Naive thymus-derived CD8-positive, alpha-beta T cell (primary cell): Measurements from ENCODE around the gene PANX3. TPM values are rescaled to one million over a fixed set of nuclear protein-coding genes. Genes with fewer than 3 reads are reported as not detected.

Experiments used
- ATAC-seq, 2 donors: fragments of 150-1000 bp; cut with Tn5 transposase in 1 of 2; sonication (Bioruptor Pico), chemical (Tn5 transposase) in 1 of 2; 1 replicate in 1 of 2; 2 replicates in 1 of 2; pipeline ENCODE4 v1.10.0; 2021; ENCODE audit warnings: mild to moderate bottlenecking in 2 of 2, moderate library complexity in 2 of 2
- POLR2A ChIA-PET: fragments of 350-600 bp; sonication (Branson Sonifier 250); formaldehyde crosslinking; loops from one replicate; lab custom pipeline; 2021; ENCODE audit warnings: antibody characterized with exemption; lab: Charles Lee
- DNase-seq, 10 donors: peaks; one replicate each; pipeline versions ENCODE4 v3.0.0 to v3.0.0-alpha.2; 2020 to 2022
- H3K27ac Mint-ChIP-seq, 10 donors: one replicate each; pipeline ENCODE4 v1.8.0; 2020 to 2022; ENCODE audit warnings: mild to moderate bottlenecking in 10 of 10, mixed read lengths in 10 of 10, moderate library complexity in 4 of 10, inconsistent platforms in 1 of 10
- H3K27me3 Mint-ChIP-seq, 5 donors: one replicate each; pipeline ENCODE4 v1.8.0; 2021 to 2022; ENCODE audit warnings: mixed read lengths in 5 of 5
- H3K36me3 Mint-ChIP-seq, 3 donors: one replicate each; pipeline ENCODE4 v1.8.0; 2020 to 2022; ENCODE audit warnings: mixed read lengths in 3 of 3, mild to moderate bottlenecking in 2 of 3, inconsistent platforms in 1 of 3
- H3K4me1 Mint-ChIP-seq, 4 donors: one replicate each; pipeline ENCODE4 v1.8.0; 2021 to 2022; ENCODE audit warnings: mixed read lengths in 4 of 4
- H3K4me3 Mint-ChIP-seq, 10 donors: one replicate each; pipeline ENCODE4 v1.8.0; 2020 to 2022; ENCODE audit warnings: mild to moderate bottlenecking in 10 of 10, mixed read lengths in 10 of 10, moderate library complexity in 6 of 10, inconsistent platforms in 1 of 10
- H3K9me3 Mint-ChIP-seq, 9 donors: one replicate each; pipeline ENCODE4 v1.8.0; 2020 to 2022; ENCODE audit warnings: mixed read lengths in 9 of 9, mild to moderate bottlenecking in 3 of 9, inconsistent platforms in 1 of 9, moderate library complexity in 1 of 9
- polyA plus RNA-seq, 3 donors: library from polyadenylated mRNA; unstranded; fragments of 300-500 nt; fragmentation: Illumina TruSeq; gene quantifications; one replicate each; pipeline ENCODE4 v1.2.3, GENCODE V29; 2021
- total RNA-seq, 8 experiments: library from RNA in 2 of 8; stranded (reverse) in 2 of 8; gene quantifications; one replicate each; pipeline ENCODE4 v1.2.3 and lab custom pipeline; 2021 to 2026

Gene PANX3, protein sequence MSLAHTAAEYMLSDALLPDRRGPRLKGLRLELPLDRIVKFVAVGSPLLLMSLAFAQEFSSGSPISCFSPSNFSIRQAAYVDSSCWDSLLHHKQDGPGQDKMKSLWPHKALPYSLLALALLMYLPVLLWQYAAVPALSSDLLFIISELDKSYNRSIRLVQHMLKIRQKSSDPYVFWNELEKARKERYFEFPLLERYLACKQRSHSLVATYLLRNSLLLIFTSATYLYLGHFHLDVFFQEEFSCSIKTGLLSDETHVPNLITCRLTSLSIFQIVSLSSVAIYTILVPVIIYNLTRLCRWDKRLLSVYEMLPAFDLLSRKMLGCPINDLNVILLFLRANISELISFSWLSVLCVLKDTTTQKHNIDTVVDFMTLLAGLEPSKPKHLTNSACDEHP
- total RNA-seq (not detected), polyA plus RNA-seq (not detected), total RNA-seq (lab: John Stamatoyannopoulos, UW) (0 reads per million in 6 experiments)

DNA sequence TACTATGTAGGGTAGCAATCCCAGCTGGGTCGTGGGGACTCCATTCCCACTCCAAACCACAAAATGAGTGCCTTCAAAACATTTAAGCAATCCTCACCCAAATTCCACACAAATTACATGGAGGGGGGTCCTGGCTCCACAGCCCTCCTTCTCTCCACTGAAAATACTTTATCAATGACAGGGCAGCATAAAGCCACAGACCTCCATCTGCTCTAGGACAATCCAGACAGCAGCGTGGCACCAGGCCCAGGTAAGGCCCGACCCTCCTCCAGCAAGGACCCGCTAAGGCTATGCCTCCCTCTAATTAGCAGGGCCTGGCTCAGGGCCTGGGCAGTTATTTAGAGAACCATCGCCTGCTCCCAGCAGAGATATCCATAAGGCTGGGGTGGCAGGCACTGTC lies at the start of gene PANX3:
PANX3 (plus strand) TSS at position 365 of the 400 bp plus-strand sequence. CDS start 129 bp downstream, outside the sequence.
- POLR2A ChIA-PET: no interaction called here
- Mint-ChIP-seq H3K27me3 (peaks cover 0 to 5% (median 0%) of the 10 kb centered on the region in 5 donors), H3K36me3 (no peaks in the 10 kb centered on the region), H3K27ac (peak within 1 kb of the TSS in 8 of 10 donors; percentile 21 to 89 (median 64)), H3K9me3 (no peaks in the 10 kb centered on the region), H3K4me1 (peaks cover 4 to 17% (median 10%) of the 10 kb centered on the region in 4 donors), H3K4me3 (peak within 1 kb of the TSS in 4 of 10 donors; percentile 33 to 55 (median 48))
- ATAC-seq (no peak), DNase-seq (no peak)

GRCh38 chr11:124569697-124570096 lies 41.5 kb upstream of the PANX3 start, which contains the start of gene OR8A1:
OR8A1 (plus strand) TSS chr11:124569997; CDS start chr11:124570120, 123 bp downstream.
- peaks cover 5 to 34% (median 22%) of the 10 kb centered on the region in 5 donors for H3K27me3 Mint-ChIP-seq
- H3K9me3 Mint-ChIP-seq: no peaks in the 10 kb centered on the region
- POLR2A ChIA-PET: no interaction called here
- DNase-seq: no peak
- no peaks in the 10 kb centered on the region for H3K4me1 Mint-ChIP-seq
- H3K27ac Mint-ChIP-seq: no peak within 1 kb of the TSS
- ATAC-seq: no peak
- no peak within 1 kb of the TSS for H3K4me3 Mint-ChIP-seq
- no peaks in the 10 kb centered on the region for H3K36me3 Mint-ChIP-seq

GRCh38 chr11:124570160-124570559 lies 41.1 kb upstream of the PANX3 start:
- Mint-ChIP-seq H3K27ac (no peak overlapping the region), H3K27me3 (peaks cover 7 to 36% (median 19%) of the 10 kb centered on the region in 5 donors), H3K4me3 (no peak overlapping the region), H3K4me1 (no peaks in the 10 kb centered on the region), H3K36me3 (no peaks in the 10 kb centered on the region), H3K9me3 (no peaks in the 10 kb centered on the region)
- DNase-seq (no peak), ATAC-seq (no peak)
- POLR2A ChIA-PET: no interaction called here

DNA sequence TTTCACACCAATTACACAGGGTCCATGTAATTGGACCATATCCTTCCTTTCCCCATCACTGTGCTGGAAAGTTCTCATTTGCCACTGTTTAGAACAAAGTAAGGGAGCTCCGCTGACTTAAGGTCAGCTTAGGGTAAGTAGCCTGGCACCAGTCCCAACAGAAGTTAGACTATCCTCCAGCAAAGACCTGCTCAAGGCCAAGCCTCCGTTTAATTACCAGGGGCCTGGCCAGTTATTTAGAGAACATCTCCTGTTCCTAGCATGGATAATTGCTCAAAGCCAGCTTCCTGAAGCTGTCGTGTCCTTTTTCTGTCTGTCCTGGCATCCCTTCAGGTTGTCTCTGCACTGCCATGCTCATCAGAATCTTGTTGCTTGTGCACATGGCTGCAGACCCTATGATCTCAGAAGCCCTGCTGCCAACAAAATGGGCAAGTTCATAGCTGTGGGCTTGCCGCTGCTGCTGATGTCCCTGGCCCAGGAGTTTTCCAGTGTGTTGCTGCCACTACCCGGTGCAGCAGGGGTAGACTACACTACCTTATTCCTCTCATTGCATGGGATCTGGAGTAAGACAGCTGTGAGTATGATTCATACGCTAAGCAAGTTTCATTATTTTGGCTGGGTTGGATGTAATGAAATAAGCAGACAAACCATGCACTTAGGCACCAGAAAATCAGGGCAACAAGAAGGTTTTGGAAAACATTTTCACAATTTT lies 33.4 kb upstream of the PANX3 start:
- POLR2A ChIA-PET: no interaction called here
- Mint-ChIP-seq H3K4me1 (no peaks in the 10 kb centered on the region), H3K9me3 (no peaks in the 10 kb centered on the region), H3K36me3 (no peaks in the 10 kb centered on the region), H3K4me3 (no peak overlapping the region), H3K27ac (no peak overlapping the region), H3K27me3 (peaks cover 0 to 28% (median 4%) of the 10 kb centered on the region in 5 donors)
- ATAC-seq (no peak), DNase-seq (no peak)

DNA sequence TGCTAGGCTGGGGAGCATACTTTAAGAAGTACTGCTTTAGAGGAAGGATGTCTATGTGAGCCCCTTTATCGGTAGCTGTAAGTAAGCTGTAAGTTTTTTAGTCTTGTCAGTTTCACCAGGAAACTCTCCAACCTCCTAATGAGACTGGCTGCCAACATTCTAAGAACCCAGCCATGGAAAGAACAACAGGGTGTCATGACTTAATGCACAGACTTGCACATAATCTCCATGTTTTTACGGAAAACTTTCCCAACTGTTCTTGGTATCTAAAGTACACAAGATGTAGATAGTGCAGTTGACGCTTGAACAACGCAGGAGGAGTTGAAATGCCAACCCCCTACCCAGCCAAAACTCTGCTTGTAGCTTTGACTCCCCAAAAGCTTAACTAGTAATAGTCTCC lies 32.5 kb upstream of the PANX3 start:
- H3K4me1 Mint-ChIP-seq: no peaks in the 10 kb centered on the region
- H3K9me3 Mint-ChIP-seq: no peaks in the 10 kb centered on the region
- H3K27ac Mint-ChIP-seq: no peak overlapping the region
- DNase-seq (no peak), ATAC-seq (no peak)
- POLR2A ChIA-PET: no interaction called here
- H3K36me3 Mint-ChIP-seq: no peaks in the 10 kb centered on the region
- H3K27me3 Mint-ChIP-seq: peaks cover 0 to 21% (median 4%) of the 10 kb centered on the region in 5 donors
- H3K4me3 Mint-ChIP-seq: no peak overlapping the region

GRCh38 chr11:124581817-124582216 lies 29.4 kb upstream of the PANX3 start:
- no peaks in the 10 kb centered on the region for H3K36me3 Mint-ChIP-seq
- no peak overlapping the region for H3K4me3 Mint-ChIP-seq
- no peak for ATAC-seq
- DNase-seq: no peak
- no peak overlapping the region for H3K27ac Mint-ChIP-seq
- peaks cover 4 to 10% (median 6%) of the 10 kb centered on the region in 5 donors for H3K27me3 Mint-ChIP-seq
- POLR2A ChIA-PET: no interaction called here
- H3K4me1 Mint-ChIP-seq: no peaks in the 10 kb centered on the region
- no peaks in the 10 kb centered on the region for H3K9me3 Mint-ChIP-seq

GRCh38 chr11:124582565-124582964 lies 28.7 kb upstream of the PANX3 start:
- no peaks in the 10 kb centered on the region for H3K4me1 Mint-ChIP-seq
- ATAC-seq (no peak), DNase-seq (no peak)
- H3K9me3 Mint-ChIP-seq: no peaks in the 10 kb centered on the region
- peaks cover 5 to 17% (median 10%) of the 10 kb centered on the region in 5 donors for H3K27me3 Mint-ChIP-seq
- no peak overlapping the region for H3K4me3 Mint-ChIP-seq
- POLR2A ChIA-PET: no interaction called here
- no peaks in the 10 kb centered on the region for H3K36me3 Mint-ChIP-seq
- H3K27ac Mint-ChIP-seq: no peak overlapping the region

DNA sequence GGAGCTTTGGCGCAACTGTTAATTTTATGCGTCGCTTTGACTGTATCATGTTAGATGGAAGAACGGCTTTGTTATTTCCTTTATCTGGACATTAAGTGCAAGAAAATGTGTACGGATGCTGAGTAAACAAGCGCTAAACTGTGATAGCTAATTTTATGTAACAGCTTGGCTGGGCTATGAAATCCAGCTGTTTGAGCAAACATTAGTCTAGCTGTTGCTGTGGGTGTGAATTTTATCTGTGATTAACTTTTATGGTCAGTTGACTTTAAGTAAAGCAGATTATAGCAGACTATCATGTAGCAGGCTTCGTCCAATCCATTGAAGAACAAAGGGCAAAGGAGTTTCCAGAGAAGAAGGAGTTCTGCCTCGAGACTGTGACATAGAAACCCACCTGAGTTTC lies 27.4 kb upstream of the PANX3 start:
- Mint-ChIP-seq H3K4me3 (no peak overlapping the region), H3K9me3 (no peaks in the 10 kb centered on the region), H3K4me1 (no peaks in the 10 kb centered on the region), H3K27me3 (peaks cover 12 to 28% (median 17%) of the 10 kb centered on the region in 5 donors), H3K36me3 (no peaks in the 10 kb centered on the region), H3K27ac (no peak overlapping the region)
- DNase-seq: no peak
- POLR2A ChIA-PET: interaction anchor here (0.6 kb wide), 1 partner anchor 270 kb away, joined by 3 read pairs; no protein-coding TSS in a partner anchor
- no peak for ATAC-seq

DNA sequence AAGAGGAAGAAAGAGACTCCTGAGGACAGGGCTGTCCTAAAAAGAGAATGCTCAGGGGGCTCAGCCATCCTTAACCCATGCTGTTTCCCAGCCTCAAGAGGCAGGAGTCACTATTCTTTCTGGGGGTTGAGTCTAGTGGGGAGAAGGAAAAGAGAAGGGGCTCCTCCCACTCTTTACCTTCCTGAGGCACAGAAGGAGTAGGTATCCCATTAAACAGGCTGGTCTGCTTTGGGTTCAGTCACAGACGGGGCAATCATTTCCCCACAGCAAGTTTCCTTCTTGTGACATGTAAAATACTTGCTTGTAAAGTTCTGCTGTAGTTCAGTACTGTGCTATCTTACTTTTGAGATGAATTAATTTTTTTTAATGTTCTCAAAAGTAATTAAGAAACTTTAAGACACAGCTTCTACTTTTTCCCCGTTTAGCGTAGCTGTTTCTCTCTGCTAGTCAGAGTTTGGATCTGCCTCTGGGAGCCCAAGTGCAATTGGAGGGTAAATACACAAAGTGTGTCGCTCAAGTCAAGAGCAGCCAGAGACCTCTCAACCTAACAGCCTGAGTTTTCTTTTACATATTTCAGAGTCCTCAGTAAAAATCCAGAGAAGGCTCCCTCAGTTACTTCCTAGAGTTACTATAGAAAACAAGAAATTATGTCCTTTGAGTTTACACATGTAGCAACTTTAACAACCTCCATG lies 26.4 kb upstream of the PANX3 start:
- H3K27ac Mint-ChIP-seq: no peak overlapping the region
- ATAC-seq: no peak
- H3K9me3 Mint-ChIP-seq: no peaks in the 10 kb centered on the region
- H3K36me3 Mint-ChIP-seq: no peaks in the 10 kb centered on the region
- no peak for DNase-seq
- POLR2A ChIA-PET: no interaction called here
- no peak overlapping the region for H3K4me3 Mint-ChIP-seq
- no peaks in the 10 kb centered on the region for H3K4me1 Mint-ChIP-seq
- peaks cover 11 to 34% (median 17%) of the 10 kb centered on the region in 5 donors for H3K27me3 Mint-ChIP-seq

DNA sequence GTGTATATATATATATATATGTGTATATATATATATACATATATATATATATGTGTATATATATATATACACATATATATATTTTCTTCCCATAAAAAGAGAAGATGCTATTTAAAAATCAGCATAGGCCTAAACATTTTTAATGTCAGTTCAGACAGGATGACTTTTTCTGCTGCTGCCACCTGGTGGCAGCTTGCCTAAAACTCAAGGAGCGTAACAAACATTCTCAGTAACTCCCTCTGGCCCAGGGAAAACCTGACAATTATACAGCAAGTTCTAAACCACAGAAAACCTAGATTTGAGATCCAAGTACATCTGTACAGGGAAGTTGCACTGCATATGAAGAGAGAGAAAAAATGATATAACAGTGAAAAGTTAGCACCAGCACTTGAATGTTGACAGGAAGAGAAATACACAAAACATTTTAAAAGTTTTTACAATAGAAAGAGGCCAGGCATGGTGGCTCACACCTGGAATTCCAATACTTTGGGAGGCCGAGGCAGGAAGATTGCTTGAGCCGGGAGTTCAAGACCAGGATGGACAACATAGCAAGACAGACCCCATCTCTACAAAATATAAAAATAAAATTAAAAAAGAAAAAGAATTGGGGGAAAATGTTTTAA lies 24.9 kb upstream of the PANX3 start:
- POLR2A ChIA-PET: no interaction called here
- Mint-ChIP-seq H3K36me3 (no peaks in the 10 kb centered on the region), H3K4me3 (no peak overlapping the region), H3K9me3 (no peaks in the 10 kb centered on the region), H3K27ac (peak overlapping the region in 1 of 10 donors; percentile 16), H3K27me3 (peaks cover 12 to 34% (median 16%) of the 10 kb centered on the region in 5 donors), H3K4me1 (no peaks in the 10 kb centered on the region)
- DNase-seq (peak in 8 of 10 donors; percentile 3 to 39 (median 22)), ATAC-seq (no peak)

- ATAC-seq (no peak), DNase-seq (no peak)
- Mint-ChIP-seq H3K27ac (no peak overlapping the region), H3K9me3 (no peaks in the 10 kb centered on the region), H3K27me3 (peaks cover 13 to 44% (median 19%) of the 10 kb centered on the region in 5 donors), H3K36me3 (no peaks in the 10 kb centered on the region), H3K4me3 (no peak overlapping the region), H3K4me1 (no peaks in the 10 kb centered on the region)
- POLR2A ChIA-PET: no interaction called here
Measured at GRCh38 chr11:124591430-124591829, 19.8 kb upstream of the PANX3 start.

DNA sequence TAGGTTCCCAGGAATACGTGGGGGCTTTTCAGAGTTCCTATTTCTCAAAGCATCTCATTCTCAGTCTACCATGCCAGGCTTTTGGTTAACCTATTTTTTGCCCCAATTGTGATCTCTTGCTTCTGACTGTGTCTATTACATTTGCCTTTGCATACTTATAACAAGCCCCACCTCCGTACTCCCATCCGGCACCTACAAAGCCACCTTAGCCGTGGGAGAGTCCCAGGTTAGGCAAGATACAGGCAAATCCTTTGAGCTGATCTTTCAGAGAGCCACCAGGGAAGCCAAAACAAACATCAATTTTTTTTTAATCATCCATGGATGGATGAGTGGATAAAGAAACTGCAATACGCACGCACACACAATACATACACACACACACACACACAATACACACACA lies 18.6 kb upstream of the PANX3 start:
- POLR2A ChIA-PET: no interaction called here
- Mint-ChIP-seq H3K36me3 (no peaks in the 10 kb centered on the region), H3K9me3 (no peaks in the 10 kb centered on the region), H3K27me3 (peaks cover 11 to 42% (median 18%) of the 10 kb centered on the region in 5 donors), H3K4me1 (no peaks in the 10 kb centered on the region), H3K27ac (no peak overlapping the region), H3K4me3 (no peak overlapping the region)
- ATAC-seq: no peak
- no peak for DNase-seq
